OCI-LY7 (cell line): ENCODE data around the gene AGER. TPM values are rescaled to one million over a fixed set of nuclear protein-coding genes. Genes with fewer than 3 reads are reported as not detected.

Experiments used
- Bru-seq: library from RNA; stranded (reverse); fragments of 400-500 nt; gene quantifications from one replicate; lab custom pipeline; 2021; lab: Mats Ljungman, UMichigan
- BruChase-seq, 2 experiments: library from RNA; stranded (reverse); fragments of 400-500 nt; gene quantifications; one replicate each; lab custom pipeline; 2021; lab: Mats Ljungman, UMichigan
- BruUV-seq: library from RNA; stranded (reverse); fragments of 400-500 nt; replicated peaks from 2 replicates; lab custom pipeline; 2021; lab: Mats Ljungman, UMichigan
- CTCF ChIA-PET: fragments of 300-600 bp; sonication (Branson Sonifier 250); formaldehyde crosslinking; loops from one replicate; lab custom pipeline; 2022; ENCODE audit warnings: antibody characterized with exemption; ENCODE audit not compliant: unreplicated experiment; lab: Charles Lee
- POLR2A ChIA-PET: fragments of 300-600 bp; sonication (Branson Sonifier 250); formaldehyde crosslinking; loops from one replicate; lab custom pipeline; 2022; ENCODE audit warnings: antibody characterized with exemption; lab: Charles Lee
- DNase-seq: peaks from one replicate; pipeline ENCODE4 v3.0.0-alpha.2; 2015; ENCODE audit warnings: low spot score
- H2AFZ ChIP-seq: fragments of 200-600 bp; sonication (generic), shearing (Covaris generic); 2 replicates; pipeline ENCODE4 v1.6.1; 2014; ENCODE audit warnings: mild to moderate bottlenecking, antibody characterized with exemption, low read length, moderate library complexity
- H3K27ac ChIP-seq: fragments of 200-600 bp; sonication (generic); 2 replicates; pipeline ENCODE4 v1.5.1; 2014; ENCODE audit warnings: mixed run types, low read depth, mild to moderate bottlenecking, moderate library complexity, low read length, inconsistent platforms; ENCODE audit not compliant: poor library complexity, severe bottlenecking
- H3K36me3 ChIP-seq: fragments of 200-600 bp; sonication (generic); 2 replicates; pipeline ENCODE4 v1.6.1; 2014; ENCODE audit warnings: mild to moderate bottlenecking, antibody characterized with exemption, low read length, moderate library complexity, mixed read lengths; ENCODE audit not compliant: insufficient read depth
- H3K4me1 ChIP-seq: fragments of 200-600 bp; sonication (generic); 2 replicates; pipeline ENCODE4 v1.5.1; 2014; ENCODE audit warnings: mild to moderate bottlenecking, low read length; ENCODE audit not compliant: insufficient read depth, poor library complexity, severe bottlenecking
- H3K4me2 ChIP-seq: fragments of 200-600 bp; sonication (generic); 2 replicates; pipeline ENCODE4 v1.6.1; 2014; ENCODE audit warnings: mild to moderate bottlenecking, low read length
- H3K4me3 ChIP-seq: fragments of 200-600 bp; sonication (generic); 2 replicates; pipeline ENCODE4 v1.5.1; 2014; ENCODE audit warnings: mild to moderate bottlenecking, low read depth, low read length; ENCODE audit not compliant: poor library complexity, severe bottlenecking
- H3K79me2 ChIP-seq: fragments of 200-600 bp; sonication (generic); 2 replicates; pipeline ENCODE4 v1.6.1; 2016; ENCODE audit warnings: low read depth, mild to moderate bottlenecking, low read length, moderate library complexity, mixed read lengths; ENCODE audit not compliant: insufficient read depth
- H3K9me2 ChIP-seq: fragments of 200-600 bp; sonication (generic); 2 replicates; pipeline ENCODE4 v1.6.1; 2016; ENCODE audit warnings: mild to moderate bottlenecking, low read length, mixed read lengths; ENCODE audit not compliant: insufficient read depth
- H3K9me3 ChIP-seq: fragments of 200-600 bp; sonication (generic); 2 replicates; pipeline ENCODE4 v1.6.1; 2014; ENCODE audit warnings: mild to moderate bottlenecking, mixed run types, low read length, mixed read lengths
- H4K20me1 ChIP-seq: fragments of 200-600 bp; sonication (generic); 2 replicates; pipeline ENCODE4 v1.6.1; 2014; ENCODE audit warnings: mild to moderate bottlenecking, antibody characterized with exemption, low read length, moderate library complexity, mixed read lengths; ENCODE audit not compliant: insufficient read depth
- CTCF ChIP-seq: fragments of 200-600 bp; sonication (generic); conservative IDR thresholded peaks from 2 replicates; pipeline ENCODE4 v1.5.1; 2014; ENCODE audit warnings: mild to moderate bottlenecking, antibody characterized with exemption, low read length, moderate library complexity, mixed read lengths
- EZH2phosphoT487 ChIP-seq: fragments of 200-600 bp; sonication (generic); IDR thresholded peaks from 2 replicates; pipeline ENCODE4 v1.6.1; 2018; ENCODE audit warnings: low read depth, borderline replicate concordance, mild to moderate bottlenecking, mixed run types, antibody characterized with exemption, low read length, moderate library complexity, mixed read lengths
- intact Hi-C: fragments of 100-400 bp; cut with micrococcal nuclease; formaldehyde crosslinking; loops from one replicate; pipeline ENCODE4 v1.10.0; 2022; ENCODE audit not compliant: unreplicated experiment
- long read RNA-seq: library from polyadenylated mRNA; stranded (forward); transcript quantifications from one replicate; pipeline ENCODE4 v2.0.0, GENCODE V29; 2022
- total RNA-seq, 2 experiments: library from RNA; depleted of rRNA in 1 of 2; stranded (reverse); fragments of >200 nt in 1 of 2; shearing (Covaris generic) in 1 of 2; gene quantifications; 2 replicates each; pipeline ENCODE4 v1.2.3, GENCODE V29; 2014 to 2022

The AGER gene
- total RNA-seq (2014; rRNA removed; shearing (Covaris generic)) (6.6 and 6.7 TPM in 2 replicates), total RNA-seq (2022) (26.9 and 29.9 TPM in 2 replicates), Bru-seq, nascent RNA (percentile 56 among the genes with signal in this experiment), BruChase-seq, experiment 1, labeled RNA remaining after a 6-hour chase (percentile 72 among the genes with signal in this experiment), BruChase-seq, experiment 2, labeled RNA remaining after a 2-hour chase (percentile 74 among the genes with signal in this experiment)
- long read RNA-seq, partial matches to known transcripts = 0 of 9 reads
- long read RNA-seq, other reads (novel, unspliced or antisense) = 5 of 9 reads

- no peak within 1 kb of the TSS for H3K4me3 ChIP-seq
- peaks cover 40% of the 10 kb centered on the region for H3K4me1 ChIP-seq
- no peaks in the 10 kb centered on the region for H4K20me1 ChIP-seq
- H3K9me2 ChIP-seq = no peaks in the 10 kb centered on the region
- ChIA-PET POLR2A (no interaction called here), CTCF (no interaction called here)
- H3K36me3 ChIP-seq = peaks cover 64% of the 10 kb centered on the region
- BruUV-seq = no TSS peak
- H3K9me3 ChIP-seq = no peaks in the 10 kb centered on the region
- H3K27ac ChIP-seq = no peak within 1 kb of the TSS
- H2AFZ ChIP-seq = no peak within 1 kb of the TSS
- H3K79me2 ChIP-seq = peaks cover 6% of the 10 kb centered on the region; the same call in 1 of the 2 replicates
- no peak for DNase-seq
- H3K4me2 ChIP-seq = no peak within 1 kb of the TSS
- TF ChIP-seq EZH2phosphoT487 = no peak
- TF ChIP-seq CTCF = no peak
- intact Hi-C loops = no loop called here
Measured at GRCh38 chr6:32184084-32184640, at the start of gene AGER. Gene AGER (minus strand): TSS chr6:32184253. CDS start chr6:32184222, 31 bp downstream.

- Histone ChIP-seq H3K4me2 (no peak overlapping the region), H2AFZ (peak overlapping the region; percentile 34; the same call in 1 of the 2 replicates), H3K9me2 (no peaks in the 10 kb centered on the region), H3K4me1 (peaks cover 51% of the 10 kb centered on the region), H3K36me3 (no peaks in the 10 kb centered on the region), H4K20me1 (no peaks in the 10 kb centered on the region), H3K79me2 (no peaks in the 10 kb centered on the region), H3K9me3 (no peaks in the 10 kb centered on the region), H3K27ac (peak overlapping the region; percentile 11), H3K4me3 (no peak overlapping the region)
- TF ChIP-seq CTCF = no peak
- no peak for TF ChIP-seq EZH2phosphoT487
- POLR2A ChIA-PET = interaction anchor here (0.7 to 1.0 kb wide), 2 partner anchors 151 to 327 kb away, joined by 3 read pairs; no protein-coding TSS in a partner anchor
- CTCF ChIA-PET = no interaction called here
- intact Hi-C loops = no loop called here
- BruUV-seq = no TSS peak
- no peak for DNase-seq
Measured at GRCh38 chr6:32226434-32226833, 42.4 kb upstream of the AGER start.
